Activated naive CD4-positive, alpha-beta T cell treated with Interleukin-2 at 50 U/mL for 16 hours (primary cell): Measurements from ENCODE around the gene LDHA.
"Not testable (repeated sequence)": the region's sequence is repeated elsewhere in the genome, so short reads cannot be mapped to it uniquely, and the experiment has no call there.

Source experiments
- DNase-seq: peaks from one replicate; pipeline ENCODE4 v3.0.0-alpha.2; 2020

The LDHA gene

DNA sequence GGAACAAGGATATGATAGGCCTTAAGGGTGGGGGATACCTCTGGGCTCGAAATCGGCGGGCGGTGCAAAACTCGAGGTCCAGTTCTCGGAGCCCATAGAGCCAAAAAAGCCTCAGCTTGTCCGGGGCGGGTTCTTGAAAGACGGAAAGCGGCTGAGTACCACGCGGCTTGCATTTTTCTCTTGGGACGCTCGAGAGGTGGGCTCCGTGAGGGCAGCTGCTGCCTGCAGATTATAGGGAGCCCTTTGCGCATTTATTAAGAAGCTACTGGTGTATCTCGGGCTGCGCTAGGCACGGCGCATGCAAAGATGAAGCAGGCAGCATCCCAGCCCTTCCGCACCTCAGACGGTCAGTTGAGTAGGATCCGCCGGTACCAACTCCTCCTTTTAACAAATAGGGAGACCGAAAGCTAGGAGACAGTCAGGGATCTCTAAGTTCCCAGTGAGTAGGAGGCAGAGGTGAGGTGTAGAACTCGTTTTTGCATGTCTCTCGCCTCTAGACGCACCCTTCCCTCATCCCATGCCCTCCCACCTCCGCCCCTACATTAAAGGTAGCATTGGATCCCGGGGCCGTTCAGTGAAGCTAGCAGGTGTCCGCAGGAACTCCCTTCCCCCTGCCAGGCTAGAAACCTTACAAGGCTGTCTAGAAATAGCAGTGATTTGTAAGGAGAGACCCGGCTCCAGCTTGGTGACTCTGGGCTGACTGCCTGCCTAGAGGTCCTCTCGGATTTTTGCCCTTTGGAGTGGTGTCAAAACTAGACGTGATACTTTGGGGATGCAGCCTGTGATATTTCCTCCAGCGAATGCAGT is 768 bp downstream of the LDHA start:
- DNase-seq = peak; percentile 19

DNA sequence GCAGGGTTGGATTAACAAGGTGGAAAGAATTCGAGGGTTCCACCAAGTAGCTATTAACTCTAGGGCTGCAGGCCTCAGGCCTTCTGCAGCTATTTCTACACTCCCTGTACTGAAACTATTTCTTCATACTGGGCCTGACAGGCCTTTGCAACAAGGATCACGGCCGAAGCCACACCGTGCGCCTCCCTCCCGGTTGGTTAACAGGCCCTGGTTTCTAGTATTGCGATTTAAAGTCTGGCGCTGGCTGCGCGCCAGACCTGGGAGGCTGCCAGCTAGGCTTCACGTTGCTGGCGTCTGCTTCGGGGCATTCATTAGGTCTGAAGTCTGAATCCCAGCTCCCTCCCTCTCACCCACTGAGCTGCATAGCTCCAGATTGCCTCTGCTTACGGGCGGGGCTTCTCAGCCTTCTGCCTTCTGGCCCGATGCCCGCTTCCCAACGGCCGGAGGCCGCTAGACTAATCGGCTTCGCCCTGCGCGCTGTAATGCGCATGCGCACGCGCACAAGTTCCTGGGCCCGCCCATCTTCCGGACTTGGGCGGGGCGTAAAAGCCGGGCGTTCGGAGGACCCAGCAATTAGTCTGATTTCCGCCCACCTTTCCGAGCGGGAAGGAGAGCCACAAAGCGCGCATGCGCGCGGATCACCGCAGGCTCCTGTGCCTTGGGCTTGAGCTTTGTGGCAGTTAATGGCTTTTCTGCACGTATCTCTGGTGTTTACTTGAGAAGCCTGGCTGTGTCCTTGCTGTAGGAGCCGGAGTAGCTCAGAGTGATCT is 1.6 kb downstream of the LDHA start:
- peak; percentile 95 for DNase-seq

DNA sequence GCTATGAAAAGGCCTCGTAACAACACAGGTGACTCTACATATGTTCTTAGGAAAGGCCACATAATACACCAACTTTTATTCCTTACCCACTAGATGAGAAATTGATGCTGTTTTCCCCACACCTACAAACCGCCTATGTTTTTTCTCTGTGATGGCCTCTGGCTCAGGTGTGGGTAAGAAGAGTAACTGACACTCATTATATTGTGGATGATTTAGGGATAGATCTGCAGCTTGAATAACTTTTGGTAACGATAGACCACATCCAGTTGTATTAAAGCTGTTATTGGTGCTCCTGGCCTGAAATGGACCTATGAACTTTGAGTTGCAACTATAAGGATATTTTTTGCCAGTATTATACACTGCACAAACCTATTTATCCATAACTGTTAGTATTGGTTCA is 3.6 kb downstream of the LDHA start:
- no peak for DNase-seq

DNA sequence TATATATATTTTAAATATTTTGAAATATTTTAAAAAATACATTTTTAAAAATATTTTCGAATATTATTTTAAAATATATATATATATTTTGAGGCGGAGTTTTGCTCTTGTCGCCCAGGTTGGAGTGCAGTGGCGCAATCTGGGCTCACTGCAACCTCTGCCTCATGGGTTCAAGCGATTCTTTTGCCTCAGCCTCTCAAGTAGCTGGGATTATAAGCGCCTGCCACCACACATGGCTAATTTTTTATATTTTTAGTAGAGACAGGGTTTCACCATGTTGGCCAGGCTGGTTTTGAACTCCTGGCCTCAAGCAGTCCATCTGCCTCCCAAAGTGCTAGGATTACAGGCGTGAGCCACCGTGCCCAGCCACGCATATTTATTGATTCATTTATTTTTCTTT is 6.7 kb downstream of the LDHA start:
- DNase-seq = not testable (repeated sequence)

DNA sequence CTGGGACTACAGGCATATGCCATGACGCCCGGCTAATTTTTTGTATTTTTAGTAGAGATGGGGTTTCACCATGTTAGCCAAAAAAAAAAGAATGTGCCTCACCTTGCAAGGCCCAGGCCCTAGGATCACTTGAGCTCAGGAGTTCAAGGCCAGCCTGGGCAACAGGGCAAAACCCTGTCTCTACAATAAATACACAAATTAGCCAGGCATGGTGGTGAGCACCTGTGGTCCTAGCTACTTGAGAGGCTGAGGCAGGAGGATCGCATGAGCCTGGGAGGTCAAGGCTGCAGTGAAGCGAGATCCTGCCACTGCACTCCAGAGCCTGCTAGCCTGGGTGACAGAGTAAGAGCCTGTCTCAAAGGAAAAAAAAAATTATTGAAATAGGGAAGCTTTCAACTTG is 9.7 kb downstream of the LDHA start:
- no peak for DNase-seq

DNA sequence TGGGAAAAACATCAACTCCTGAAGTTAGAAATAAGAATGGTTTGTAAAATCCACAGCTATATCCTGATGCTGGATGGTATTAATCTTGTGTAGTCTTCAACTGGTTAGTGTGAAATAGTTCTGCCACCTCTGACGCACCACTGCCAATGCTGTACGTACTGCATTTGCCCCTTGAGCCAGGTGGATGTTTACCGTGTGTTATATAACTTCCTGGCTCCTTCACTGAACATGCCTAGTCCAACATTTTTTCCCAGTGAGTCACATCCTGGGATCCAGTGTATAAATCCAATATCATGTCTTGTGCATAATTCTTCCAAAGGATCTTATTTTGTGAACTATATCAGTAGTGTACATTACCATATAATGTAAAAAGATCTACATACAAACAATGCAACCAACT is 13.0 kb downstream of the LDHA start:
- DNase-seq = not testable (repeated sequence)

- no peak for DNase-seq
Observed at GRCh38 chr11:18408558-18409291, 14.4 kb downstream of the LDHA start.

- DNase-seq = no peak
Observed at GRCh38 chr11:18416459-18416858, 22.1 kb downstream of the LDHA start.

- DNase-seq = no peak
Observed at GRCh38 chr11:18419040-18419439, 24.7 kb downstream of the LDHA start.

DNA sequence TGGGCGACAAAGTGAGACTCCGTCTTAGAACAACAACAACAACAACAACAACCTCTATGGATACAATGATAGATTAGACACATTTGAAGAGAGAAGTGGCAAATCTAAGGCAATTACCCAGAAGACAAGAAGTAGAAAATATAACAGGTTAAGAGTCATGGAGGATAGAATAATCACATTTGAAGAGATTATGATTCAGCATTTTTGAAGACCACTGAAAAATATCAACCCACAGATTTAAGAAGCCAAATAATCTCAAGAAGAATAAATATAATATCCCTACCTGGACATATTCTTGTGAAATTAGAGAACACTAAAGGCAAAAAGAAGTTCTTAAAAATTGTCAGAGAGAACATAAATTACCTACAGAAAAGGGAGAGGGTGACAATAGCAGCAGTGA is 25.7 kb downstream of the LDHA start:
- DNase-seq = no peak

DNA sequence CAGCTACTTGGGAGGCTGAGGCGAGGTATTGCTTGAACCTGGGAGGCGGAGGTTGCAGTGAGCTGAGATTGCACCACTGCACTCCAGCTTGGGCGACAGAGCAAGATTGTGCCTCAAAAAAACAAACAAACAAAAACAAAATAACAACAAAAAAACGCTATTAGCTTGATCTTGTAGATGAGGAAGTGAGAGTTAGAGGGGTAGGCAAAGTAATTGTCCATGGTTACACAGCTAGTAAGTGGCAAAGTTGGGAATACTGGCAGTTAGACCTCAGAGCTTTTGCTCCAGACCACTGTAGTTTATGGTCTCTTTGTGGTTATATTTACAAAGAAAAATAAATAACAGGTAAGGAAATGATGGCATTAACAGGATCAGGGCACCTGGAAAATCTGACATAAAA is 32.9 kb downstream of the LDHA start:
- no peak for DNase-seq

GRCh38 chr11:18429332-18429731 is 35.0 kb downstream of the LDHA start:
- DNase-seq = no peak

- no peak for DNase-seq
Observed at GRCh38 chr11:18438691-18439090, 44.3 kb downstream of the LDHA start.

GRCh38 chr11:18449251-18449650 is 54.9 kb downstream of the LDHA start:
- no peak for DNase-seq

DNA sequence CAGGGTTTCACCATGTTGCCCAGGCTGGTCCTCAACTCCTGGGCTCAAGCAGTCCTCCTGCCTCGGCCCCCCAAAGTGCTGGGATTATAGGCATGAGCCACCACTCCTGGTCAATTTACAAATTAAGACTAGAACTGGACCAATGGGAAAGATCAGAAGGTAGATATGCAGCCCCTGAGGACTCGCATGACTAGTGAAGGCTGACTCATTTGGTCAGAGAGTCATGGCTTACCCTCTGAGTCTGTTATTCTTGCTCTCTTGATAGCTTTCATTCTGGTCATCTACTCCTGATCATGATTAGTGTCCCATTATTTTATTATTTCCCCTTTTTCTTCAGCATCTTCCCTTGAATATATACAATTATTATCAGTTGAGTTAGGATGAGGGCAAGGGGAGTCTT is 58.6 kb downstream of the LDHA start:
- DNase-seq = no peak

DNA sequence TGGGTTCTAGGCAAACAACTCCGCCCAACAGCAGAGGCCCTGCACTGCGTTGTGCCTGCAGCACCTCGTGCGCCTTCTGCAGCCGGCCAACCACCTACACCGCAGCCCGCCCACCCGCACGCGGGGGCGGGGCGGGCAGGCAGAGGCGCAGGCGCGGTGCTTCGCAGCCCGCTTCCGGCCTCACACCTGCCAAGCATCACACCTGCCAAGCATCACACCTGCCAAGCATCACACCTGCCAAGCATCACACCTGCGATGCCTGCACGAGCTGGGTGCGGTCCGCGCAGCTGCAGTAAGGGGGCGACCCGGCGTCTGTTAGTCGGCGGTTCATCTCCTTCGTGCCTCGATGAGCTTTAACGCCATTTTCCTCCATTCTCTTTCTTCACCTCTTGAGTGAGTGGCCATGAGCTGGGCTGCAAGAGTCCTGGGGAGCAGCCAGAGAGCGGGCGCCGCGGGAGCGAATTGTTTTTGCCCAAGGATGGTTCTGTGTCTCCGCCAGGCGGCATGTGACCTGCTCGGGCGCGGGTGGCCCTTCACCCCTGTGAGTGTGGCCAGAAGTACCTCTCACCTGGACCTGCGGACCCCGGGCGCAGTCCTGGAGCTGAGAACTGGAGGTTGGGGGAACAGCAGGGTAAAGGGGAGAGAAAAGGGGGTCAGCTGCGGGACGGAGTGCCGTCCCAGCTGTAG is 61.5 kb downstream of the LDHA start, which contains the start of gene LDHAL6A:
TSS of gene LDHAL6A (plus strand) at position 171 of the 687 bp plus-strand sequence. CDS start 825 bp downstream, outside the sequence.
- peak; percentile 3 for DNase-seq

DNA sequence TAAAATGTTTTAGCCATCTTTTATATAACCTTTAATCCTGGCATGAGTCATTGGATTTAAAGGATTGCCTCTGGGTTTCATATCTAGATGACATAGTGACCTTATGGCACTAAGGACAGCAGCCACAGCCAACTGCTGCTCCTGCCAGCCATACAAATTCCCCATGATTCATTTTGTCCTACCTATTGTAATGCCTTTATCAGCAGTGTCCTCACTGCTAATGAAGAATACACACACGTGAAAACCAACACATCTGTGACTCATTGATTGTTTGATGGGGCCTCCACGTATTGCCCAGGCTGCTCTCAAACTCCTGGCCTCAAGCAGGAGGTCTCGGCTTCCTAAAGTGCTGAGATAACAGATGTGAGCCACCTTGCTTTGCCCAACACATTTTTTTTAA is 63.1 kb downstream of the LDHA start:
- DNase-seq = no peak
